HCT116 (cell line): ENCODE data around the gene MXRA7. TPM values are rescaled to one million over a fixed set of nuclear protein-coding genes. Genes with fewer than 3 reads are reported as not detected.

Experiments used
- ATAC-seq: fragments of 200-7000 bp; cut with Tn5 transposase; 2 replicates; pipeline ENCODE4 v1.9.1; 2020; ENCODE audit warnings: mild to moderate bottlenecking, moderate library complexity
- BruUV-seq: library from RNA; stranded (reverse); fragments of 400-500 nt; replicated peaks from 2 replicates; lab custom pipeline; 2021; lab: Mats Ljungman, UMichigan
- CTCF ChIA-PET: fragments of 300-600 bp; sonication (Branson Sonifier 250); formaldehyde crosslinking; loops from one replicate; lab custom pipeline; 2021; ENCODE audit warnings: antibody characterized with exemption; lab: Charles Lee
- POLR2A ChIA-PET: fragments of 300-600, 350-600 bp; sonication (Branson Sonifier 250); formaldehyde crosslinking; loops from one replicate; lab custom pipeline; 2021; ENCODE audit warnings: antibody characterized with exemption; lab: Charles Lee
- RAD21 ChIA-PET, 2 experiments: fragments of 300-600 bp; sonication (Branson Sonifier 250); formaldehyde crosslinking; loops; one replicate each; lab custom pipeline; 2023; ENCODE audit warnings: low total read pairs in 2 of 2; ENCODE audit not compliant: uncharacterized antibody in 2 of 2, unreplicated experiment in 2 of 2, low non-redundant PET in 1 of 2; lab: Charles Lee
- DNase-seq: peaks from one replicate; pipeline ENCODE4 v3.0.0-alpha.2; 2010; ENCODE audit warnings: low read depth, low spot score
- H2AFZ ChIP-seq: fragments of 200-600 bp; shearing (Covaris generic), sonication (generic); 2 replicates; pipeline ENCODE4 v1.6.1; 2017; ENCODE audit warnings: low read depth, mixed run types, mixed read lengths, antibody characterized with exemption, low read length; ENCODE audit not compliant: poor library complexity, severe bottlenecking
- H3K27ac ChIP-seq: 2 replicates; pipeline ENCODE4 v1.5.1; 2012; ENCODE audit warnings: low read depth, low read length
- H3K27me3 ChIP-seq: fragments of 200-600 bp; sonication (generic); 2 replicates; pipeline ENCODE4 v1.6.1; 2016; ENCODE audit warnings: mixed run types, low read length, mixed read lengths; ENCODE audit not compliant: insufficient read depth
- H3K36me3 ChIP-seq, 2 experiments: fragments of 200-500 bp in 1 of 2; fragments of 200-600 bp in 1 of 2; sonication (Bioruptor generic) in 1 of 2; sonication (generic) in 1 of 2; 2 replicates each; pipeline versions ENCODE4 v1.5.1 to v1.6.1; 2014 to 2016; ENCODE audit warnings: low read length in 2 of 2, inconsistent platforms in 1 of 2, mixed read lengths in 1 of 2, mixed run types in 1 of 2; ENCODE audit not compliant: insufficient read depth in 2 of 2, control insufficient read depth in 1 of 2
- H3K4me1 ChIP-seq, 2 experiments: fragments of 200-600 bp in 1 of 2; sonication (generic) in 1 of 2; 2 replicates each; pipeline versions ENCODE4 v1.5.1 to v1.6.1; 2012 to 2017; ENCODE audit warnings: low read length in 2 of 2, inconsistent platforms in 1 of 2, mild to moderate bottlenecking in 1 of 2, mixed read lengths in 1 of 2, mixed run types in 1 of 2, moderate library complexity in 1 of 2; ENCODE audit not compliant: insufficient read depth in 2 of 2, control insufficient read depth in 1 of 2
- H3K4me2 ChIP-seq: fragments of 200-600 bp; sonication (generic); 2 replicates; pipeline ENCODE4 v1.6.1; 2017; ENCODE audit warnings: mixed run types, low read length, mixed read lengths
- H3K4me3 ChIP-seq, 2 experiments: fragments of 200-600 bp in 1 of 2; sonication (generic) in 1 of 2; replicated peaks in 1 of 2; 2 replicates each; pipeline ENCODE4 v1.5.1; 2011 to 2016; ENCODE audit warnings: low read length in 2 of 2, control low read depth in 1 of 2, low read depth in 1 of 2, mild to moderate bottlenecking in 1 of 2, mixed read lengths in 1 of 2, mixed run types in 1 of 2
- H3K79me2 ChIP-seq: fragments of 200-600 bp; sonication (generic); 2 replicates; pipeline ENCODE4 v1.6.1; 2017; ENCODE audit warnings: mild to moderate bottlenecking, mixed run types, low read length, moderate library complexity, mixed read lengths; ENCODE audit not compliant: insufficient read depth
- H3K9ac ChIP-seq: fragments of 200-600 bp; sonication (generic); 2 replicates; pipeline ENCODE4 v1.6.1; 2016; ENCODE audit warnings: low read length, mixed read lengths
- H3K9me2 ChIP-seq: fragments of 200-600 bp; sonication (generic), shearing (Covaris generic); 2 replicates; pipeline ENCODE4 v1.6.1; 2017; ENCODE audit warnings: mixed run types, mild to moderate bottlenecking, moderate library complexity; ENCODE audit not compliant: insufficient read depth
- H3K9me3 ChIP-seq, 2 experiments: fragments of 200-500 bp in 1 of 2; fragments of 200-600 bp in 1 of 2; sonication (Bioruptor generic) in 1 of 2; sonication (generic) in 1 of 2; 2 replicates each; pipeline ENCODE4 v1.6.1; 2014 to 2017; ENCODE audit warnings: low read length in 2 of 2, mixed read lengths in 2 of 2, inconsistent platforms in 1 of 2, low read depth in 1 of 2, mild to moderate bottlenecking in 1 of 2, mixed run types in 1 of 2, moderate library complexity in 1 of 2; ENCODE audit not compliant: control insufficient read depth in 1 of 2, insufficient read depth in 1 of 2
- H4K20me1 ChIP-seq: fragments of 200-600 bp; sonication (generic), shearing (Covaris generic); 2 replicates; pipeline ENCODE4 v1.6.1; 2017; ENCODE audit warnings: mixed run types, mild to moderate bottlenecking, moderate library complexity; ENCODE audit not compliant: insufficient read depth
- CEBPB ChIP-seq: IDR thresholded peaks from 2 replicates; pipeline ENCODE4 v1.6.1; 2012; ENCODE audit warnings: low read depth
- CTCF ChIP-seq, 3 experiments: fragments of 200-600 bp in 1 of 3; sonication (generic) in 1 of 3; IDR thresholded peaks in 2 of 3; conservative IDR thresholded peaks in 1 of 3; 2 replicates each; pipeline ENCODE4 v1.5.1; 2012 to 2017; ENCODE audit warnings: low read depth in 2 of 3, low read length in 2 of 3, antibody characterized with exemption in 1 of 3, borderline replicate concordance in 1 of 3, control low read depth in 1 of 3, mild to moderate bottlenecking in 1 of 3, mixed read lengths in 1 of 3, mixed run types in 1 of 3, moderate library complexity in 1 of 3; ENCODE audit not compliant: insufficient read depth in 1 of 3
- EGR1 ChIP-seq: IDR thresholded peaks from 2 replicates; pipeline ENCODE4 v1.6.1; 2012; ENCODE audit warnings: low read depth
- ELF1 ChIP-seq: IDR thresholded peaks from 2 replicates; pipeline ENCODE4 v1.6.1; 2012; ENCODE audit warnings: low read depth, borderline replicate concordance
- FOSL1 ChIP-seq: IDR thresholded peaks from 2 replicates; pipeline ENCODE4 v1.6.1; 2012; ENCODE audit warnings: low read depth
- JUND ChIP-seq: IDR thresholded peaks from 2 replicates; pipeline ENCODE4 v1.6.1; 2012
- MAX ChIP-seq: IDR thresholded peaks from 2 replicates; pipeline ENCODE4 v1.6.1; 2012
- POLR2A ChIP-seq: IDR thresholded peaks from 2 replicates; pipeline ENCODE4 v1.7.0; 2011; ENCODE audit warnings: borderline replicate concordance; ENCODE audit not compliant: insufficient read depth, insufficient read length; ENCODE audit errors: extremely low read depth
- POLR2AphosphoS5 ChIP-seq: IDR thresholded peaks from 2 replicates; pipeline ENCODE4 v1.6.1; 2011; ENCODE audit warnings: mild to moderate bottlenecking, low read depth, low read length, moderate library complexity
- RAD21 ChIP-seq: IDR thresholded peaks from 2 replicates; pipeline ENCODE4 v1.6.1; 2012; ENCODE audit warnings: low read depth, mild to moderate bottlenecking
- SIN3A ChIP-seq: IDR thresholded peaks from 2 replicates; pipeline ENCODE4 v1.6.1; 2012; ENCODE audit warnings: low read depth
- SP1 ChIP-seq: IDR thresholded peaks from 2 replicates; pipeline ENCODE4 v1.6.1; 2012; ENCODE audit warnings: low read depth
- SRF ChIP-seq: IDR thresholded peaks from 2 replicates; pipeline ENCODE4 v1.6.1; 2012; ENCODE audit warnings: low read depth
- TCF7L2 ChIP-seq: IDR thresholded peaks from 2 replicates; pipeline ENCODE4 v1.7.0; 2011; ENCODE audit warnings: borderline replicate concordance, inconsistent platforms; ENCODE audit not compliant: insufficient read depth, insufficient read length; ENCODE audit errors: extremely low read depth
- ZFX ChIP-seq: fragments of 450-650 bp; IDR thresholded peaks from 2 replicates; pipeline ENCODE4 v1.6.1; 2017
- ZNF274 ChIP-seq: fragments of 200-500 bp; sonication (Bioruptor generic); IDR thresholded peaks from 2 replicates; pipeline ENCODE4 v1.6.1; 2014; ENCODE audit warnings: mild to moderate bottlenecking, low read depth, low read length, inconsistent platforms
- intact Hi-C: fragments of 100-400 bp; cut with micrococcal nuclease; formaldehyde crosslinking; loops from 2 replicates; pipeline ENCODE4 v1.10.0; 2022
- total RNA-seq: library from RNA; stranded (reverse); gene quantifications from one replicate; pipeline ENCODE4 v1.2.1, GENCODE V29; 2021; ENCODE audit not compliant: unreplicated experiment
- TF ChIP-seq, protein P1 (sequence below): IDR thresholded peaks from 2 replicates; pipeline ENCODE4 v1.6.1; 2012

MXRA7 gene
- total RNA-seq, 1 experiment from 2014 or later: 57.1 TPM

DNA sequence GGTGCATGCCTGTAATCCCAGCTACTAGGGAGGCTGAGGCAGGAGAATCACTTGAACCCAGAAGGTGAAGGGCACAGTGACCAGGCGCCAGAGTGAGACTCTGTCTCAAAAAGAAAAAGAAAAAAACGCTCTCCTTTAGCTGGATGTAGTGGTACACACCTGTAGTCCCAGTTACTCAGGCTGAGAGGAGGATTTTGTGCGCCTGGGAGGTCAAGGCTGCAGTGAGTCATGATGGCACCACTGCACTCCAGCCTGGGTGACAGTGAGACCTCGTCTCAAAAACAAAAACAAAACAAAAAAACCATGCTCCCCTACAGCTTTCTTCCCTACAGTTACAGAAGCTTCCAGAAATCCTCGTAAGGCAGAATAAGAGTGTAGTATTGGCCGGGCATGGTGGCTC is 34.1 kb downstream of the MXRA7 start:
- ATAC-seq: no peak
- no peak overlapping the region for H3K27ac ChIP-seq
- H3K79me2 ChIP-seq: no peaks in the 10 kb centered on the region
- H3K9me3 ChIP-seq: no peaks in the 10 kb centered on the region
- ChIA-PET POLR2A (no interaction called here), CTCF (no interaction called here), RAD21 (no interaction called here)
- H3K27me3 ChIP-seq: no peaks in the 10 kb centered on the region
- peaks cover 7 to 8% of the 10 kb centered on the region in 2 experiments; a peak in 3 of 4 replicates for H3K4me1 ChIP-seq
- no peak overlapping the region for H3K4me2 ChIP-seq
- no peaks in the 10 kb centered on the region for H4K20me1 ChIP-seq
- H3K36me3 ChIP-seq: no peaks in the 10 kb centered on the region; a peak in 1 of 4 replicates
- no peak overlapping the region for H3K9ac ChIP-seq
- no TSS peak for BruUV-seq
- no peak for DNase-seq
- H3K9me2 ChIP-seq: no peaks in the 10 kb centered on the region
- H2AFZ ChIP-seq: no peak overlapping the region
- H3K4me3 ChIP-seq: no peak overlapping the region
- TF ChIP-seq EGR1 (no peak), POLR2AphosphoS5 (no peak), SP1 (no peak), FOSL1 (no peak), CTCF (IDR thresholded peaks at IDR 0.05 in 2 of 3, conservative IDR thresholded peaks at IDR 0.05 in 1 of 3; ENCODE audit: borderline replicate concordance in 1 of 3, insufficient read depth in 1 of 3, low read depth in 2 of 3, low read length in 2 of 3) (no peak)
- intact Hi-C loops: no loop called here

DNA sequence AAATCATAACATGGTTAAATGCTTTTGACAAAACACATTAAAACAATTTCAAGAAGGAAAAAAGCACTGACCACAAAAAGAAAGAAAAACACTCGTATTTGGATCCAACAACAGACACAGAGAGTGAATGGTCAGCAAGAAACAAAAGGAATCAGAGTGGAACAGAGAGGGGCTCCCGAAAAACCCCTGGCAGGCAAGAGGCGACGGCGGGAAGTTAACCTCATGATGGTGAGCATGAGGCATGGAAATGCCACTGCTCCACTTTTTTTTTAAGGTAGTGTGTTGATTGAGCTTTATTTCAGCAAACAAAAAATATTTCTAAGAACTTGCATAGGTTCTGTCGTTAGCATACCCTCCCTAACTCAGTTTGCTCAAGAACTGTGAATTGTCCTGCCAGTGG is 35.1 kb downstream of the MXRA7 start:
- Histone ChIP-seq H3K4me3 (no peak overlapping the region), H3K9ac (no peak overlapping the region), H3K36me3 (no peaks in the 10 kb centered on the region; a peak in 1 of 4 replicates), H4K20me1 (no peaks in the 10 kb centered on the region), H3K4me2 (no peak overlapping the region), H3K27me3 (no peaks in the 10 kb centered on the region), H3K9me2 (no peaks in the 10 kb centered on the region), H2AFZ (no peak overlapping the region), H3K9me3 (no peaks in the 10 kb centered on the region), H3K79me2 (no peaks in the 10 kb centered on the region), H3K27ac (no peak overlapping the region), H3K4me1 (peaks cover 13 to 17% of the 10 kb centered on the region in 2 experiments)
- ChIA-PET RAD21 (no interaction called here), CTCF (no interaction called here), POLR2A (interaction anchor here (1.0 kb wide), 1 partner anchor 135 kb away, joined by 3 read pairs; the partner anchor contains the start of gene PRCD)
- BruUV-seq: no TSS peak
- ATAC-seq (no peak), DNase-seq (no peak)
- intact Hi-C loops: no loop called here
- TF ChIP-seq ZFX (no peak), JUND (no peak), SIN3A (no peak), CEBPB (no peak), EGR1 (no peak), TCF7L2 (no peak), FOSL1 (no peak), SRF (no peak), MAX (no peak), POLR2A (no peak), CTCF (IDR thresholded peaks at IDR 0.05 in 2 of 3, conservative IDR thresholded peaks at IDR 0.05 in 1 of 3; ENCODE audit: borderline replicate concordance in 1 of 3, insufficient read depth in 1 of 3, low read depth in 2 of 3, low read length in 2 of 3) (no peak), ELF1 (no peak), ZNF274 (no peak), POLR2AphosphoS5 (no peak), RAD21 (no peak)
- TF ChIP-seq, protein P1, sequence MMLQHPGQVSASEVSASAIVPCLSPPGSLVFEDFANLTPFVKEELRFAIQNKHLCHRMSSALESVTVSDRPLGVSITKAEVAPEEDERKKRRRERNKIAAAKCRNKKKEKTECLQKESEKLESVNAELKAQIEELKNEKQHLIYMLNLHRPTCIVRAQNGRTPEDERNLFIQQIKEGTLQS: no peak
